Cardiac muscle cell (in vitro differentiated cells and primary cell): ENCODE data around the gene TSEN2. TPM values are rescaled to one million over a fixed set of nuclear protein-coding genes. Genes with fewer than 3 reads are reported as not detected.
"Not testable (repeated sequence)": the region's sequence is repeated elsewhere in the genome, so short reads cannot be mapped to it uniquely, and the experiment has no call there.

Experiments used
- DNase-seq, 2 donors: peaks; one replicate each; pipeline versions ENCODE4 v3.0.0 to v3.0.0-alpha.2; 2010 to 2017; ENCODE audit warnings: low read depth in 1 of 2, low spot score in 1 of 2
- H3K27ac ChIP-seq: fragments of 200-600 bp; sonication (generic); 2 replicates; pipeline ENCODE4 v1.5.1; 2016
- H3K27me3 ChIP-seq: fragments of 200-600 bp; sonication (generic); 2 replicates; pipeline ENCODE4 v1.6.0; 2016; ENCODE audit warnings: control low read depth
- H3K36me3 ChIP-seq: fragments of 200-600 bp; sonication (generic); 2 replicates; pipeline ENCODE4 v1.5.1; 2016; ENCODE audit warnings: control low read depth
- H3K4me1 ChIP-seq: fragments of 200-600 bp; sonication (generic); 2 replicates; pipeline ENCODE4 v1.8.1; 2017; ENCODE audit warnings: low read depth, mild to moderate bottlenecking, mixed run types
- H3K4me3 ChIP-seq: fragments of 200-600 bp; sonication (generic); 2 replicates; pipeline ENCODE4 v1.5.1; 2016; ENCODE audit warnings: mild to moderate bottlenecking
- H3K9me3 ChIP-seq: fragments of 200-600 bp; sonication (generic); 2 replicates; pipeline ENCODE4 v1.5.1; 2017; ENCODE audit warnings: low read depth, mild to moderate bottlenecking, control low read depth
- polyA plus RNA-seq: library from polyadenylated mRNA; unstranded; fragments of >200 nt; fragmentation: Nextera tagmentation; extraction: Ambion mirVana; gene quantifications from 2 replicates; pipeline ENCODE4 v1.2.1, GENCODE V29; 2016
- total RNA-seq: library from RNA; depleted of rRNA; stranded (reverse); fragments of >200 nt; gene quantifications from 2 replicates; pipeline ENCODE4 v1.2.3, GENCODE V29; 2016
- TF ChIP-seq, protein P1 (sequence below): IDR thresholded peaks from 2 replicates; pipeline ENCODE4 v1.5.1; 2012; ENCODE audit warnings: low read depth, mild to moderate bottlenecking, low read length

The TSEN2 gene
- total and polyA plus RNA-seq, 2 experiments from 2014 or later: 24.4 to 25.7 TPM

DNA sequence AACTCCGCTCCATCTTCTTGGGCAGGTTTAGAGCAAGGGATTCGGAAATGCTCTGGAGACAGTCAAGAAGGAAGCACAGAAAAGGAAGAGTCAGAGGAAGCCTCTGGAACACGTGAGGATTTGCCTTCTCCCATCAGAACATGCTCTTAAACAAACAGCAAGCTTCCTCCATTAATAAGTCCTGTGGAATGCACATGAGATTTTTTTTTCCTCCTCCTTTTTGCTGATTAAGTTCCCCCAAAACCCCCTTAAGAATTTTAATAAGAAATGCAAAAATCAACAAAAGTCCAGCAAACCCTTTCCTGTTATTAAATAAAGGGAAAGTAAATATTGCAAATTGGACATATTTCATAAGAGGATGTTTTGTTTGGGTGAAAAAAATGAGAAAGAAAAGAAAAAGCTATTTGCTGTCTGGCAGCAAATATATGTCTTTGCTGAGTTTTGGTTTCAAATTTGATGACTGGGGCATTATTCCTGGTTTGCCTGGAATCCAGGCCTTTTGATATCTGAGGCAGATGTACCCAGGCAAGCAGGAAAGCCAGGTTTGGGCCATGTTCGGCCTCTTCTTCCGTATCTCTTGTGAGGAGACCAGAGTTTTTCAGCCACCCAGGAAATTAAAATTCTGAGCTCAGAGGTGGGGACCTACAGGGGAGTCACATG lies 7.9 kb upstream of the TSEN2 start:
- no peaks in the 10 kb centered on the region for H3K36me3 ChIP-seq
- no peak overlapping the region for H3K27ac ChIP-seq
- no peaks in the 10 kb centered on the region for H3K27me3 ChIP-seq
- TF ChIP-seq, protein P1, sequence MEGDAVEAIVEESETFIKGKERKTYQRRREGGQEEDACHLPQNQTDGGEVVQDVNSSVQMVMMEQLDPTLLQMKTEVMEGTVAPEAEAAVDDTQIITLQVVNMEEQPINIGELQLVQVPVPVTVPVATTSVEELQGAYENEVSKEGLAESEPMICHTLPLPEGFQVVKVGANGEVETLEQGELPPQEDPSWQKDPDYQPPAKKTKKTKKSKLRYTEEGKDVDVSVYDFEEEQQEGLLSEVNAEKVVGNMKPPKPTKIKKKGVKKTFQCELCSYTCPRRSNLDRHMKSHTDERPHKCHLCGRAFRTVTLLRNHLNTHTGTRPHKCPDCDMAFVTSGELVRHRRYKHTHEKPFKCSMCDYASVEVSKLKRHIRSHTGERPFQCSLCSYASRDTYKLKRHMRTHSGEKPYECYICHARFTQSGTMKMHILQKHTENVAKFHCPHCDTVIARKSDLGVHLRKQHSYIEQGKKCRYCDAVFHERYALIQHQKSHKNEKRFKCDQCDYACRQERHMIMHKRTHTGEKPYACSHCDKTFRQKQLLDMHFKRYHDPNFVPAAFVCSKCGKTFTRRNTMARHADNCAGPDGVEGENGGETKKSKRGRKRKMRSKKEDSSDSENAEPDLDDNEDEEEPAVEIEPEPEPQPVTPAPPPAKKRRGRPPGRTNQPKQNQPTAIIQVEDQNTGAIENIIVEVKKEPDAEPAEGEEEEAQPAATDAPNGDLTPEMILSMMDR: no peak
- peak in 1 of 2 donors; percentile 63 for DNase-seq
- H3K4me1 ChIP-seq: no peaks in the 10 kb centered on the region
- no peaks in the 10 kb centered on the region for H3K9me3 ChIP-seq
- H3K4me3 ChIP-seq: no peak overlapping the region

DNA sequence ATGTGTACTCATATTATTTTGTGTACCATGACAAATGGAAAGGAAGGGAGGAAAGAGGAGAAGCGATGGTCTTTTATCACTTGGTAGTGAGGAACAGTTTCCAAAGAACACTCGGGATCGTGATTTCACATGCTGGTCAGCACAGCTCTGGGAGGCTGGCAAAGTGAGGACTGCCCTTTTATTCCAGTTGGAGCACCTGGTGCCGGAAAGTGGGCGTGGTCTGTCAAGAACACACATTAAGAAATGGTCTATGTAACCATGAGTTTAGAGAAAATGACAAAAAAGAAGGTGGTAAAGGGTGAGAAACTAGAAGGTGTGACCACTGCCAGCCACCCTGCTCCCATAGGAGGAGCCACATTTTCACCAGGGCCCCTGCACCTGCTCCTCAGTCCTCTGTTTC lies 7.0 kb upstream of the TSEN2 start:
- DNase-seq: no peak
- H3K9me3 ChIP-seq: no peaks in the 10 kb centered on the region
- no peaks in the 10 kb centered on the region for H3K27me3 ChIP-seq
- no peaks in the 10 kb centered on the region for H3K4me1 ChIP-seq
- H3K36me3 ChIP-seq: no peaks in the 10 kb centered on the region
- no peak overlapping the region for H3K4me3 ChIP-seq
- no peak overlapping the region for H3K27ac ChIP-seq
- TF ChIP-seq, protein P1: no peak

DNA sequence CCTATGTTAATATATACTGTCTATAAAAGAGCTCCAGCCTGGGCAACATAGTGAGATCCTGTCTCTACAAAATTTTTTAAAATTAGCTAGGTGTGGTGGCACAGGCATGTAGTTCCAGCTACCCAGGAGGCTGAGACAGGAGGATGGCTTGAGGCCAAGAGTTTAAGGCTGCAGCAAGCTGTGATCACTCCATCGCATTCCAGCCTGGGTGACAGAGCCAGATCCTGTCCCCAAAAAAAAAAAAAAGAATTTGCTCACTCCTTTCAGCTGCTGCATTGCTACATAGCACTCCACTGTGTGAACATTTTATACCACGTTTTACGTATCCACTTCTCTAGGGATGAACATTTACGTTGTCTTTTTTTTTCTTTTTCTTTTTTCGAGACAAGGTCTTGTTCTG lies 6.0 kb upstream of the TSEN2 start:
- TF ChIP-seq, protein P1: no peak
- peaks cover 5% of the 10 kb centered on the region for H3K4me1 ChIP-seq
- H3K4me3 ChIP-seq: no peak overlapping the region
- H3K27me3 ChIP-seq: no peaks in the 10 kb centered on the region
- no peak overlapping the region for H3K27ac ChIP-seq
- H3K9me3 ChIP-seq: no peaks in the 10 kb centered on the region
- no peaks in the 10 kb centered on the region for H3K36me3 ChIP-seq
- peak in 1 of 2 donors; percentile 29 for DNase-seq

DNA sequence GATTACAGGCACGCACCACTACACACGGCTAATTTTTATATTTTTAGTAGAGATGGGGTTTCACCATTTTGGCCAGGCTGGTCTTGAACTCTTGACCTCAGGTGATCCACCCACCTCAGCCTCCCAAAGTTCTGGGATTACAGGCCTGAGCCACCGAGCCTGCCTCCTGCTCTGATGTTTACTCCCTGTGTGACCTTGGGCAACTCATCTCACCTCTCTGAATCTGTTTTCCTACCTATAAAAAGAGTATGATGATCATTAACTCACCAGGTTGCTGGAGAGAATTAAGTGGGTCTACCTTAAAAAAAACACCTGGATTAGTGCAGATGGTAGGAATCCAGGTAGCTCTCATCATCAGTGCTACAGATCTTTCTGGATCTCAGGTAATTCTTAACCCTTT lies 5.1 kb upstream of the TSEN2 start:
- H3K4me1 ChIP-seq: peaks cover 10% of the 10 kb centered on the region
- H3K27me3 ChIP-seq, H3K36me3 ChIP-seq, H3K27ac ChIP-seq, H3K9me3 ChIP-seq, H3K4me3 ChIP-seq, DNase-seq: not testable (repeated sequence)

DNA sequence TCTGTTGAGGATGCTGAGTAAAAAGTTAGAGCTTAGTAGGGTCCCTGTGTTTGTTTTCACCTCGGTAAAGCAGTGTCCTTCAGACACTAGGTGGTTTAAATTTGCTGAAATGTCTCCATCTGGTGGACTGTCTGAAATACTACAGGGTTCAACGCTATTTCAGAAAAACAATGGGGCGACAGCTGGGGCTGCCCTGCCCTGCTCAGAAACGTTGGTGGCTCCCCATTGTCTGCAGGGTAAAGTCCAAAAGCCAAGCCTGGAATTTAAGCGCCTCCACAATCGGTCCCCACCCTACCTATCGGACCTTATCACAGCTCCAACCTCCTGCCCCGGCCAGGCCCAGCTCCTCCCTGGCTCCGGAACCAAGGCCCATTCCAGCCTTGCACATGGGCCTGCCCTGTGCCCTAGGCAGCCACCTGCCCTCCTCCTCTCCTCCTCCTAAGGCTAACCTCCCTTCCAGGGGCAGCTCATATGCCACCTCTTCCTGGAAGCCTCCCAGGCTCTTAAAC lies 4.3 kb upstream of the TSEN2 start:
- TF ChIP-seq, protein P1: peak; percentile 60
- Histone ChIP-seq H3K4me3 (no peak overlapping the region), H3K9me3 (no peaks in the 10 kb centered on the region), H3K27ac (no peak overlapping the region), H3K4me1 (peaks cover 10% of the 10 kb centered on the region), H3K27me3 (no peaks in the 10 kb centered on the region), H3K36me3 (no peaks in the 10 kb centered on the region)
- peak; percentile 64 to 72 for DNase-seq

DNA sequence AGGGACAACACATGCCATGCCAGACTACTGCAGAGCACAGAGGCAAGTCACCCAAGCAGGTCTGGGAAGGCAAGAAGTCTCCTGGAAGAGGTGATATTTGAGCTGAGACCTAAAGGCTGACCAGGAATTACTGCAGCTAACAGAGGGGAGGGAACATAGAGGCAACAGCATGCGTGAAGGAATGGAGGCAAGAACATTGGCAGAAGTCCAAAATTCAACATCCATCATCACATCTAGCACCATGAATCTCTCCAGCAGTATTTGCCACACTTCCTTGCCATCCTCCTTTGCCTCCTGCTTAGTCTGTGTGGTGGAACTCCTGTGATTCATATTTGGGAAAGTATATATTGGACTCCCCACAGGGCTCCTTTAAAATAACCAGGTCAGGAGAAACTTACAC lies 870 bp upstream of the TSEN2 start:
- Histone ChIP-seq H3K4me3 (peak overlapping the region; percentile 59), H3K4me1 (peaks cover 15% of the 10 kb centered on the region), H3K27ac (peak overlapping the region; percentile 52), H3K9me3 (no peaks in the 10 kb centered on the region), H3K27me3 (no peaks in the 10 kb centered on the region), H3K36me3 (no peaks in the 10 kb centered on the region)
- TF ChIP-seq, protein P1: no peak
- peak in 1 of 2 donors; percentile 50 for DNase-seq
